ENCODE data around the gene F10.

DNA sequence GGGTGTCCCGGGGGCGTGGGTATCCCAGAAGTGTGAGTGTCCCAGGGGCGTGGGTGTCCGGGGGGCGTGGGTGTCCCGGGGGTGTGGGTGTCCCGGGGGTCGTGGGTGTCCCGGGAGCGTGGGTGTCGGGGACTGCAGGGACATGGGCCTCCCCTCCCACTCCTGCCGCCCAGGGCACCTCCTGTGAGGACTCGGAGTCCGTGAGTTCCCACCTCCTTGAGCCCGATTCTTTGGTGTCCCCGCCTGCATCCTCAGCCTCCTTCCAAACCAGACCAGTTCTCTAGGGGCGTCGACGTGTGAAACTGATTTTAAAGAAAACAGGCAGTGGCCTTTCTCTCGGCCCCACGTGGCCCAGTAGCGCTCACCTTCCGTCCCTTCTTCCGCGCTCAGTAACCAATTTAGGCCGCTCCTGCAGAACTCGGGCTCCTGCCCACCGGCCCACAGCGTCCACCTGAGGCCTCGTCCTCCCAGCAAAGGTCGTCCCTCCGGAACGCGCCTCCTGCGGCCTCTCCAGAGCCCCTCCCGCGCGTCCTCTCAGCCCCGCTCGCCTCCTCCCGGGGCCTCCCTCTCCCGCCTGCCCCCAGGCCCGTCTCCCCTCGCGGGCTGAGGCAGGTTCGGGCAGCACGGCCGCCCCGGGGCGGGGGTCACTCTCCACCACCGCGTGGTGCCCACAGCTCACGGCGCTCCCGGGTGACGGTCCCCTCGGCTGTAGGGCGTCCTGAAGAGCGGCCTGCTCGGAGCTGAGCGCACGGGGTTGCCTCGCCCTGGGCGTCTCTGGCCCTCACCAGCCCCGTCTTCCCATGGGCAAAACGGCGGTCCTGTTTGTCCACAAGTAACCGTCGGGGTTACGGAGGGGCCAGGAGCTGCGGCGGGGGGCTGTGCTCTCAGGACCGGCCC lies 13.2 kb upstream of the F10 start:
- TF ChIP-seq EZH2 (IDR thresholded peaks at IDR 0.05; ENCODE audit: borderline replicate concordance, insufficient read depth, low read depth, low read length, poor library complexity, severe bottlenecking), result no peak
- TF ChIP-seq, protein P1, sequence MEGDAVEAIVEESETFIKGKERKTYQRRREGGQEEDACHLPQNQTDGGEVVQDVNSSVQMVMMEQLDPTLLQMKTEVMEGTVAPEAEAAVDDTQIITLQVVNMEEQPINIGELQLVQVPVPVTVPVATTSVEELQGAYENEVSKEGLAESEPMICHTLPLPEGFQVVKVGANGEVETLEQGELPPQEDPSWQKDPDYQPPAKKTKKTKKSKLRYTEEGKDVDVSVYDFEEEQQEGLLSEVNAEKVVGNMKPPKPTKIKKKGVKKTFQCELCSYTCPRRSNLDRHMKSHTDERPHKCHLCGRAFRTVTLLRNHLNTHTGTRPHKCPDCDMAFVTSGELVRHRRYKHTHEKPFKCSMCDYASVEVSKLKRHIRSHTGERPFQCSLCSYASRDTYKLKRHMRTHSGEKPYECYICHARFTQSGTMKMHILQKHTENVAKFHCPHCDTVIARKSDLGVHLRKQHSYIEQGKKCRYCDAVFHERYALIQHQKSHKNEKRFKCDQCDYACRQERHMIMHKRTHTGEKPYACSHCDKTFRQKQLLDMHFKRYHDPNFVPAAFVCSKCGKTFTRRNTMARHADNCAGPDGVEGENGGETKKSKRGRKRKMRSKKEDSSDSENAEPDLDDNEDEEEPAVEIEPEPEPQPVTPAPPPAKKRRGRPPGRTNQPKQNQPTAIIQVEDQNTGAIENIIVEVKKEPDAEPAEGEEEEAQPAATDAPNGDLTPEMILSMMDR (IDR thresholded peaks at IDR 0.05), result no peak
